ENCODE results near the gene SPZ1. TPM values are rescaled to one million over a fixed set of nuclear protein-coding genes. Genes with fewer than 3 reads are reported as not detected.

SPZ1 gene
- total and polyA plus RNA-seq, 2 of the 8 experiments (the other 6 are each of a cell fraction or from before 2014, with no cell fraction given) = not detected

DNA sequence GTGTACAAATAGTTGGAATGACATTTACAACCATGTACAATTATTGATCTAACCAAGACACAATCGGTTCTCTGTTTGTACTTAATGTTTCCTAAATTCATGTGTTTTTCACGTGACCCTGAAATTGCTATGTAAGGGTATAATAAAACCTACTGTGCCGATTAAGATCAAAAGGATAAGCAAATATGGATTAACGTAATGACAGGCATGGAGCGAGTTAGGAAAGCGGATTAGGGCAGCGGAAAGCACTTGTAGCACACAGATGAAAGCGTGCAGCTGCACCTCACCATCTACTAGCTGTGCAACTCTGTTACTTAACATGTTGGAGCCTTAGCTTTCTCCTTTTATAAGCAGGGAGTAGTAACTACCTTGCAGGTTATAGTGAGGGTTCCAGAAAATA lies 49.7 kb downstream of the SPZ1 start:
- FAIRE-seq = no peak
- H3K27ac ChIP-seq (ENCODE audit: low read depth, low read length) = no peak overlapping the region

More for the DNA sequence above, 49.7 kb downstream of the SPZ1 start:
- POLR2A ChIA-PET (ENCODE audit: partially characterized antibody) = no interaction called here
- TF ChIP-seq BCL11A (IDR thresholded peaks at IDR 0.05; ENCODE audit: low read depth in 2 of 2, low read length in 2 of 2) (no peak), ATF2 (IDR thresholded peaks at IDR 0.05; ENCODE audit: low read length) (no peak), RXRA (IDR thresholded peaks at IDR 0.05; ENCODE audit: insufficient read depth, low read depth, low read length) (no peak), EGR1 (IDR thresholded peaks at IDR 0.05; ENCODE audit: borderline replicate concordance, low read depth, low read length) (no peak), CHD2 (IDR thresholded peaks at IDR 0.05; ENCODE audit: low read length) (no peak), NRF1 (IDR thresholded peaks at IDR 0.05; ENCODE audit: low read depth, low read length) (no peak), SAP30 (IDR thresholded peaks at IDR 0.05; ENCODE audit: insufficient read depth, insufficient replicate concordance, low read length) (no peak), SP2 (IDR thresholded peaks at IDR 0.05; ENCODE audit: low read length) (no peak), GTF2F1 (IDR thresholded peaks at IDR 0.05; ENCODE audit: borderline replicate concordance, low read depth, low read length) (no peak), HDAC2 (IDR thresholded peaks at IDR 0.05; ENCODE audit: borderline replicate concordance in 1 of 2, low read depth in 2 of 2, low read length in 2 of 2) (no peak), EZH2 (IDR thresholded peaks at IDR 0.05; ENCODE audit: low read depth, low read length, severe bottlenecking) (no peak), CBX8 (IDR thresholded peaks at IDR 0.05; ENCODE audit: borderline replicate concordance, low read depth, low read length) (no peak)
- H3K4me2 ChIP-seq (ENCODE audit: insufficient read depth in 1 of 2, low read depth in 2 of 2, low read length in 2 of 2) = no peak overlapping the region
- no peak overlapping the region for H3K14ac ChIP-seq (ENCODE audit: insufficient read length)
- H3K79me2 ChIP-seq (ENCODE audit: control insufficient read depth in 1 of 2, insufficient read depth in 2 of 2, low read length in 2 of 2) = no peaks in the 10 kb centered on the region
- H3K4ac ChIP-seq (replicated peaks; ENCODE audit: insufficient read length, low read depth, low read length) = no peak overlapping the region
- H4K5ac ChIP-seq (ENCODE audit: insufficient read length, low read depth, low read length) = no peak overlapping the region
- no peak overlapping the region for H3K4me3 ChIP-seq (ENCODE audit: extremely low read depth in 1 of 4, insufficient read depth in 2 of 4, low read depth in 3 of 4, low read length in 4 of 4)
- no peak overlapping the region for H3K18ac ChIP-seq (ENCODE audit: extremely low read depth, low read length)
- no peaks in the 10 kb centered on the region for H3K4me1 ChIP-seq (replicated peaks in 1 of 4; ENCODE audit: control insufficient read depth in 3 of 4, insufficient read depth in 4 of 4, low read length in 3 of 4)
- CTCF ChIA-PET (ENCODE audit: partially characterized antibody) = interaction anchor here (0.6 to 1.7 kb wide), 4 partner anchors 16 to 118 kb away, joined by 3 to 6 read pairs (median 3); no protein-coding TSS in a partner anchor
- WGBS, 2 experiments (ENCODE audit: extremely low coverage in 1 of 2, insufficient coverage in 1 of 2, insufficient read length in 1 of 2, insufficient replicate concordance in 2 of 2, low coverage in 1 of 2, low lambda C conversion rate in 2 of 2, missing lambda C conversion rate in 1 of 2) = 94% methylated on average over 8 of the region's 8 CpGs; no CpG with 5 or more reads in 1 of the 2 experiments
- H3K79me1 ChIP-seq (ENCODE audit: low read depth, low read length) = no peaks in the 10 kb centered on the region
- H4K20me1 ChIP-seq (replicated peaks in 1 of 2; ENCODE audit: control insufficient read depth in 1 of 2, insufficient read depth in 2 of 2, low read length in 2 of 2) = no peaks in the 10 kb centered on the region
- no peak overlapping the region for H3K56ac ChIP-seq (replicated peaks; ENCODE audit: insufficient read length, low read depth, low read length)
- H2BK12ac ChIP-seq (ENCODE audit: low read depth, low read length) = no peak overlapping the region
- DNase-seq (ENCODE audit: low read depth in 1 of 2, low spot score in 2 of 2) = no peak
- peak overlapping the region; percentile 56; the same call in 1 of the 2 replicates for H2AFZ ChIP-seq (ENCODE audit: low read length)
- H3K9ac ChIP-seq (replicated peaks in 1 of 4; ENCODE audit: extremely low read depth in 1 of 4, low read depth in 3 of 4, low read length in 3 of 4) = no peak overlapping the region
- H3K9me3 ChIP-seq (ENCODE audit: insufficient read depth in 2 of 2, low read depth in 1 of 2, low read length in 1 of 2) = 0 out of 4 replicates have a peak, but pooled peaks cover 0 to 3% of the 10 kb centered on the region in 2 experiments
- no peak overlapping the region for H2BK120ac ChIP-seq (replicated peaks; ENCODE audit: low read depth, low read length)
- no peaks in the 10 kb centered on the region for H3K23me2 ChIP-seq (ENCODE audit: low read depth, low read length)
- H2BK15ac ChIP-seq (ENCODE audit: low read length) = no peak overlapping the region
- no peak overlapping the region for H2BK5ac ChIP-seq (ENCODE audit: low read depth, low read length)
- no peak overlapping the region for H3K23ac ChIP-seq (ENCODE audit: insufficient read length)
- H3K36me3 ChIP-seq (ENCODE audit: control insufficient read depth in 2 of 4, insufficient read depth in 4 of 4, low read length in 3 of 4) = no peaks in the 10 kb centered on the region
- H2BK20ac ChIP-seq (ENCODE audit: low read length) = no peak overlapping the region
- H2AK5ac ChIP-seq (ENCODE audit: low read depth, low read length) = no peak overlapping the region
- H4K8ac ChIP-seq (ENCODE audit: extremely low read depth, insufficient read depth, low read length) = no peak overlapping the region
- no peak overlapping the region for H4K91ac ChIP-seq (replicated peaks; ENCODE audit: insufficient read length, low read length)
- no peaks in the 10 kb centered on the region for H3K27me3 ChIP-seq (replicated peaks in 1 of 4; ENCODE audit: control insufficient read depth in 3 of 4, extremely low read depth in 1 of 4, insufficient read depth in 3 of 4, low read length in 3 of 4)
